Left lung (tissue), 10 donors: ENCODE results near the gene EHD3. TPM values are rescaled to one million over a fixed set of nuclear protein-coding genes. Genes with fewer than 3 reads are reported as not detected.
"Not testable (repeated sequence)": the region's sequence is repeated elsewhere in the genome, so short reads cannot be mapped to it uniquely, and the experiment has no call there.

Experiments
- ATAC-seq: fragments of 200-7000 bp; cut with Tn5 transposase; one replicate; pipeline ENCODE4 v1.9.1; 2020; ENCODE audit warnings: moderate library complexity
- DNase-seq, 4 donors: peaks; one replicate each; pipeline ENCODE4 v3.0.0-alpha.2; 2013 to 2020
- H3K27ac ChIP-seq, 2 donors: fragments of 200-600 bp; sonication (generic) in 1 of 2; one replicate each; pipeline versions ENCODE4 v1.5.0 to v1.8.0; 2020 to 2021
- H3K27me3 ChIP-seq, 2 donors: fragments of 200-600 bp; sonication (generic) in 1 of 2; one replicate each; pipeline versions ENCODE4 v1.5.0 to v1.8.0; 2020 to 2021
- H3K36me3 ChIP-seq, 2 donors: fragments of 200-600 bp; sonication (generic) in 1 of 2; one replicate each; pipeline versions ENCODE4 v1.5.0 to v1.8.0; 2020 to 2021
- H3K4me1 ChIP-seq, 2 donors: fragments of 200-600 bp; one replicate each; pipeline ENCODE4 v1.8.0; 2021
- H3K4me3 ChIP-seq, 2 donors: fragments of 200-600 bp; sonication (generic) in 1 of 2; one replicate each; pipeline versions ENCODE4 v1.5.0 to v1.8.0; 2020 to 2021; ENCODE audit warnings: mild to moderate bottlenecking in 1 of 2
- H3K9me3 ChIP-seq, 2 donors: fragments of 200-600 bp; sonication (generic) in 1 of 2; one replicate each; pipeline versions ENCODE4 v1.5.0 to v1.8.0; 2020 to 2021
- intact Hi-C, 2 donors: fragments of 100-400 bp; cut with DNase I; formaldehyde crosslinking; loops; one replicate each; pipeline versions ENCODE4 v1.11.2 to v1.14.2; 2022
- polyA plus RNA-seq, 6 donors: library from polyadenylated mRNA; unstranded; fragments of 120-200 nt; gene quantifications; one replicate each; pipeline ENCODE4 v1.2.1, GENCODE V29; 2013; ENCODE audit not compliant: insufficient read length in 6 of 6
- total RNA-seq, 2 donors: library from RNA; stranded (reverse); fragmentation: NEBNext Ultra II Directional; extraction: Animal tissue kit (Norgen Biotek cat#: 25700); gene quantifications; one replicate each; pipeline ENCODE4 v1.2.1, GENCODE V29; 2021
- TF ChIP-seq, protein P1 (sequence below), 2 donors: fragments of 200-600 bp; sonication (generic) in 1 of 2; IDR thresholded peaks; one replicate each; pipeline versions ENCODE4 v1.5.0 to v1.8.0; 2021; ENCODE audit warnings: antibody characterized with exemption in 2 of 2
- donor health status: DM: no; HTN: yes; CAD: no.
- donor health status: DM: no; HTN: no; CAD: no.

The EHD3 gene
- total and polyA plus RNA-seq, 8 donors: 6.8 to 12.1 (median 8.9) TPM

DNA sequence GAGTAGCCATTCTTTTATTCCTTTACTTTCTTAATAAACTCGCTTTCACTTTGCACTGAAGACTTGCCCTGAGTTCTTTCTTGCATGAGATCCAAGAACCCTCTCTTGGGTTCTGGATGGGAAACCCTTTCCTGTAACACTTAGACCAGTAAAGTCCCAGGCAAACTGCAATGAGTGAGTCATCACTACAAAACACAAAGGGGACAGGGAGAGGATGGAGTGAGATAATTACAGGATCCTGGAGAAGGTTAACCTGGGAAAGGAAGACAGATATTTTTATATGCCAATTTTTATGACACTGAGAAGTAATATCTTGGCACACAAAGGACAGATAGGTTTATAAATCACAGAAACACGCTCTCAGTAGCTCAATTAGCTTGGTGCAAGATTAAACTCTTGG is 48.7 kb downstream of the EHD3 start:
- Histone ChIP-seq H3K27ac (no peak overlapping the region), H3K9me3 (no peaks in the 10 kb centered on the region), H3K4me3 (no peak overlapping the region), H3K27me3 (no peaks in the 10 kb centered on the region), H3K36me3 (no peaks in the 10 kb centered on the region), H3K4me1 (no peaks in the 10 kb centered on the region)
- TF ChIP-seq, protein P1, sequence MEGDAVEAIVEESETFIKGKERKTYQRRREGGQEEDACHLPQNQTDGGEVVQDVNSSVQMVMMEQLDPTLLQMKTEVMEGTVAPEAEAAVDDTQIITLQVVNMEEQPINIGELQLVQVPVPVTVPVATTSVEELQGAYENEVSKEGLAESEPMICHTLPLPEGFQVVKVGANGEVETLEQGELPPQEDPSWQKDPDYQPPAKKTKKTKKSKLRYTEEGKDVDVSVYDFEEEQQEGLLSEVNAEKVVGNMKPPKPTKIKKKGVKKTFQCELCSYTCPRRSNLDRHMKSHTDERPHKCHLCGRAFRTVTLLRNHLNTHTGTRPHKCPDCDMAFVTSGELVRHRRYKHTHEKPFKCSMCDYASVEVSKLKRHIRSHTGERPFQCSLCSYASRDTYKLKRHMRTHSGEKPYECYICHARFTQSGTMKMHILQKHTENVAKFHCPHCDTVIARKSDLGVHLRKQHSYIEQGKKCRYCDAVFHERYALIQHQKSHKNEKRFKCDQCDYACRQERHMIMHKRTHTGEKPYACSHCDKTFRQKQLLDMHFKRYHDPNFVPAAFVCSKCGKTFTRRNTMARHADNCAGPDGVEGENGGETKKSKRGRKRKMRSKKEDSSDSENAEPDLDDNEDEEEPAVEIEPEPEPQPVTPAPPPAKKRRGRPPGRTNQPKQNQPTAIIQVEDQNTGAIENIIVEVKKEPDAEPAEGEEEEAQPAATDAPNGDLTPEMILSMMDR (IDR thresholded peaks at IDR 0.05): no peak
- DNase-seq: no peak
- no peak for ATAC-seq
- intact Hi-C loops: no loop called here

DNA sequence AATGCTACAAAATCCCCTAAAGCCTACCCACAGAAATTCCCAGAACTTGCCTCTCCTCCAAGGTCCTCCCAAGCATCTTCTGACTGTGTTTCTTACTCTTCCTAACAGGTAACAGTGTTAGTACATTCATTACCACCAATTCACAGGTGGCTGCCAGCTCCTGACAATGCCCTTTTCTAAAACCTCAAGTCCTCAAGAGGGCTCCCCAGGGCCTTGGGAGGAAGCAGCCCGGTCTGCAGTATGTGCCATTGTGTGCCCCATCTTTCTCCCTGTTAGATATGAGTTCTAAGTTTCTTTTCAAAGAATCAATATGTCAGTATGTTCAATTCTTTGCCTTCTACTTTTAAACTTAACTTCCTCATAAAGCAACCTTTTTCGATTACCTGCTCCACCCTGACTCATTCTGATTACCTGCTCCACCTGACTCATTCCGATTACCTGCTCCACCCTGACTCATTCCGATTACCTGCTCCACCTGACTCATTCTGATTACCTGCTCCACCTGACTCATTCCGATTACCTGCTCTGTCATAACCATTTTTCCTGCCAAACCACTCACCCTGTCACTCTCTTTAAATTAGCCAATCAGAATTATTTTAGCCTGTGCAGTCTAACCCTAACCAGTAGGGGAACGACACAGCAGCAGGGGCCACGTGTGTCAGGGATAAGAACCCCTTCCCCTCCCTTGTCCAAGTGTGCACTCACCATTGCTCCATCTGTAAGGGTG is 49.4 kb downstream of the EHD3 start:
- ATAC-seq, H3K4me1 ChIP-seq, intact Hi-C loops: not testable (repeated sequence)

DNA sequence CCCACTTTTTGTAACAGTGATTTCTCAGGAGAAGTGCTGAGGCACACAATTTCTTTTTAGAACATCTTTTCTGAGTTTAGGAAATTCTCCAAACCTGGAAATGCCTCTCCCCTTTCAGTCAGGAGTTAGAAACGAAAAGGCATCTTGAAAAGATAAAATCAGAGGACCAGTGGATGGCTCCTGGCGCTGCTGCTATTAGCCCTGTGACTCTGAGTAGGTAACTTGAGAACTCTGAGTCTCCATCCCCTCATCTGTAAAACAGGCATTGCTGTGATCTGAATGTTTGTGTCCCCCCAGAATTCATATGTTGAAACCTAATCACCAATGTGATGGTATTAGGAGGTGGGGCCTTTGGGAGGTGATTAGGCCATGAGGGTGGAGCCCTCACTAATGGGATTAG is 50.2 kb downstream of the EHD3 start:
- H3K27ac ChIP-seq: no peak overlapping the region
- DNase-seq: no peak
- H3K36me3 ChIP-seq: no peaks in the 10 kb centered on the region
- intact Hi-C loops: no loop called here
- ATAC-seq: no peak
- no peaks in the 10 kb centered on the region for H3K4me1 ChIP-seq
- TF ChIP-seq, protein P1 (IDR thresholded peaks at IDR 0.05): no peak
- no peak overlapping the region for H3K4me3 ChIP-seq
- no peaks in the 10 kb centered on the region for H3K9me3 ChIP-seq
- no peaks in the 10 kb centered on the region for H3K27me3 ChIP-seq

More for the DNA sequence above, 49.4 kb downstream of the EHD3 start:
- not testable (repeated sequence) for DNase-seq, H3K27me3 ChIP-seq, H3K4me3 ChIP-seq, H3K9me3 ChIP-seq, H3K27ac ChIP-seq, H3K36me3 ChIP-seq

DNA sequence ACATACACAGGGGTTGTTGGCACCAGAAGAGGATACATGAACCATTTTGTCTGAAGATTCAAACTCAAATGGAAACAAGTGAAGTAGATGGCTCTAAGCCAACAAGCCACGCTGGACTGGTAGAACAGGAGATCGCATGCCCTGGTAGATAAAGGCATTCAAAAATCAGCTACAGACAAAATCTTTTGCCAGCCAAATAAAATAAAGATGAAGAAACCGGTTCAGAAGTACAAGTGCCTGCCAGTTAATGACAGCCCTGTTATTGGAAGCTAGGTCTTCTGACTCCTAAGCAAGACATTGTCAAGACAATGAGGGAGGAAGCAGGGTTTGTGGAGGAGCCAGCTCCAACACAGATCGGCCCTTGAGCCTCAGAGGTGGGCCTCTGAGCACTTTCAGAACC is 52.3 kb downstream of the EHD3 start:
- intact Hi-C loops: no loop called here
- DNase-seq (no peak), ATAC-seq (no peak)
- Histone ChIP-seq H3K4me3 (no peak overlapping the region), H3K9me3 (no peaks in the 10 kb centered on the region), H3K27me3 (no peaks in the 10 kb centered on the region), H3K4me1 (no peaks in the 10 kb centered on the region), H3K36me3 (no peaks in the 10 kb centered on the region), H3K27ac (no peak overlapping the region)
- TF ChIP-seq, protein P1 (IDR thresholded peaks at IDR 0.05): no peak

DNA sequence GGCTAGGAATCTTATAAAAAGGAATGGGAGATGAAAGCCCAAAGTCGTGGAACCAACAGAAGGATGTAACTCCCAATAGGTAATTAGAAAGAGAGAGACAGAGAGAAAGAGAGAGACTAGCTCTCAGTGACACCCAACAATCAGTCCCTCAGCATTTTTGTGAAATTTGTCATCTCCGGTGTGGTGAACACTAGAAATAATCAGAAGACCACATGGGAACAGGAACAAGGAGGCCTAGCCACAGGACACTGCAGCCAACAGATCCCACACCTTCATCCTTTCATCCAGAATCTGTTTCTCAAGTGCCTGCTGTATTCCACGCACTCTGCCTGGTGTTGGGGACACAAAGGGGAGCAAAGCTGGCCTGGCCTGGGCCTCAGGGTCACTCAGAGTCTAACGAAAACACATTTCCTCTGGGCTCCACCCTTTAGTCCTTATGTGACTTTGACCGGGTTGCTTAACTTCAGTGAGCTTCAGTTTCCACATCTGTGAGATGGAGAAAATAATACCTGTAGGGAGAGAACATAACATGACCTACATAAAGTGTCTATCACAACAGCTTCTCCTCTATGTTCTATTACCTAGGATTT is 53.1 kb downstream of the EHD3 start:
- intact Hi-C loops: no loop called here
- Histone ChIP-seq H3K4me3 (no peak overlapping the region), H3K36me3 (no peaks in the 10 kb centered on the region), H3K4me1 (no peaks in the 10 kb centered on the region), H3K27me3 (no peaks in the 10 kb centered on the region), H3K27ac (no peak overlapping the region), H3K9me3 (no peaks in the 10 kb centered on the region)
- TF ChIP-seq, protein P1 (IDR thresholded peaks at IDR 0.05): no peak
- ATAC-seq (no peak), DNase-seq (no peak)
